H1 (cell line): ENCODE measurements around the gene PTDSS2. TPM values are rescaled to one million over a fixed set of nuclear protein-coding genes. Genes with fewer than 3 reads are reported as not detected.

Source experiments
- ATF2 ChIP-seq: IDR thresholded peaks from 2 replicates; pipeline ENCODE4 v1.6.1; 2012; ENCODE audit warnings: low read length, inconsistent platforms
- CBX5 ChIP-seq: fragments of 300-800, 300-1000 bp; sonication (generic); IDR thresholded peaks from 2 replicates; pipeline ENCODE4 v1.7.1; 2016; ENCODE audit warnings: antibody characterized with exemption, low read length, low read depth
- CTBP2 ChIP-seq: IDR thresholded peaks from 2 replicates; pipeline ENCODE4 v1.7.0; 2011; ENCODE audit warnings: borderline replicate concordance, mild to moderate bottlenecking, moderate library complexity, mixed read lengths, low read length; ENCODE audit not compliant: insufficient read depth, insufficient read length
- HDAC2 ChIP-seq, 2 experiments: fragments of 300-600 bp in 1 of 2; sonication (generic) in 1 of 2; IDR thresholded peaks; 2 replicates each; pipeline ENCODE4 v1.6.1; 2011 to 2012; ENCODE audit warnings: low read depth in 2 of 2, low read length in 2 of 2, mild to moderate bottlenecking in 2 of 2, moderate library complexity in 2 of 2, borderline replicate concordance in 1 of 2, inconsistent platforms in 1 of 2
- HDAC6 ChIP-seq: IDR thresholded peaks from one replicate; pipeline ENCODE4 v1.7.1; 2012; ENCODE audit warnings: low read depth, mild to moderate bottlenecking, inconsistent platforms, low read length, moderate library complexity
- polyA plus RNA-seq, 7 experiments: library from polyadenylated mRNA; depleted of rRNA in 3 of 7; stranded (reverse) in 5 of 7; unstranded in 2 of 7; fragments of >200 nt in 5 of 7; fragments of 200-250 nt in 2 of 7; gene quantifications; 1 replicate in 5 of 7; 2 replicates in 1 of 7; 4 replicates in 1 of 7; pipeline versions ENCODE4 v1.2.1 to v1.2.3, GENCODE V29; 2011 to 2013; ENCODE audit warnings: missing spikeins in 2 of 7, mixed read lengths in 2 of 7
- total RNA-seq: library from RNA; stranded (reverse); fragmentation: NEBNext Ultra II Directional; extraction: Animal tissue kit (Norgen Biotek cat#: 25700); gene quantifications from 2 replicates; pipeline ENCODE4 v1.2.1, GENCODE V29; 2021

Gene PTDSS2
- total and polyA plus RNA-seq, 2 of the 8 experiments (the other 6 are each of a cell fraction or from before 2014, with no cell fraction given): 48.7 to 68.2 TPM

- TF ChIP-seq HDAC2 (IDR thresholded peaks at IDR 0.05; ENCODE audit: borderline replicate concordance in 1 of 2, low read depth in 2 of 2, low read length in 2 of 2): no peak
- TF ChIP-seq HDAC6: no peak
- TF ChIP-seq ATF2: no peak
- TF ChIP-seq CTBP2: no peak
- TF ChIP-seq CBX5: no peak
Measured at GRCh38 chr11:453564-453963, 3.5 kb downstream of the PTDSS2 start (continued).
